ENCODE results near the gene TRAPPC5. TPM values are rescaled to one million over a fixed set of nuclear protein-coding genes. Genes with fewer than 3 reads are reported as not detected.

Gene TRAPPC5
- total RNA-seq, 1 donor from 2014 or later: 110 TPM

GRCh38 chr19:7734220-7735203 lies 53.9 kb downstream of the TRAPPC5 start:
- ChIA-PET CTCF (no interaction called here), POLR2A (interaction anchor here (0.6 kb wide), 1 partner anchor 28 kb away, joined by 3 read pairs; no protein-coding TSS in a partner anchor)
- peaks cover 22% of the 10 kb centered on the region for H3K4me1 Mint-ChIP-seq
- intact Hi-C loops (cut with micrococcal nuclease): no loop called here
- no peaks in the 10 kb centered on the region for H3K36me3 Mint-ChIP-seq (ENCODE audit: low read depth)
- TF ChIP-seq, protein P1, sequence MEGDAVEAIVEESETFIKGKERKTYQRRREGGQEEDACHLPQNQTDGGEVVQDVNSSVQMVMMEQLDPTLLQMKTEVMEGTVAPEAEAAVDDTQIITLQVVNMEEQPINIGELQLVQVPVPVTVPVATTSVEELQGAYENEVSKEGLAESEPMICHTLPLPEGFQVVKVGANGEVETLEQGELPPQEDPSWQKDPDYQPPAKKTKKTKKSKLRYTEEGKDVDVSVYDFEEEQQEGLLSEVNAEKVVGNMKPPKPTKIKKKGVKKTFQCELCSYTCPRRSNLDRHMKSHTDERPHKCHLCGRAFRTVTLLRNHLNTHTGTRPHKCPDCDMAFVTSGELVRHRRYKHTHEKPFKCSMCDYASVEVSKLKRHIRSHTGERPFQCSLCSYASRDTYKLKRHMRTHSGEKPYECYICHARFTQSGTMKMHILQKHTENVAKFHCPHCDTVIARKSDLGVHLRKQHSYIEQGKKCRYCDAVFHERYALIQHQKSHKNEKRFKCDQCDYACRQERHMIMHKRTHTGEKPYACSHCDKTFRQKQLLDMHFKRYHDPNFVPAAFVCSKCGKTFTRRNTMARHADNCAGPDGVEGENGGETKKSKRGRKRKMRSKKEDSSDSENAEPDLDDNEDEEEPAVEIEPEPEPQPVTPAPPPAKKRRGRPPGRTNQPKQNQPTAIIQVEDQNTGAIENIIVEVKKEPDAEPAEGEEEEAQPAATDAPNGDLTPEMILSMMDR (IDR thresholded peaks at IDR 0.05): no peak
- ATAC-seq (ENCODE audit: low read depth): no peak
- no peak overlapping the region for H3K27ac Mint-ChIP-seq
- H3K9me3 Mint-ChIP-seq: no peaks in the 10 kb centered on the region
- no peak for DNase-seq
- peaks cover 12% of the 10 kb centered on the region for H3K27me3 Mint-ChIP-seq
- H3K4me3 Mint-ChIP-seq: no peak overlapping the region

DNA sequence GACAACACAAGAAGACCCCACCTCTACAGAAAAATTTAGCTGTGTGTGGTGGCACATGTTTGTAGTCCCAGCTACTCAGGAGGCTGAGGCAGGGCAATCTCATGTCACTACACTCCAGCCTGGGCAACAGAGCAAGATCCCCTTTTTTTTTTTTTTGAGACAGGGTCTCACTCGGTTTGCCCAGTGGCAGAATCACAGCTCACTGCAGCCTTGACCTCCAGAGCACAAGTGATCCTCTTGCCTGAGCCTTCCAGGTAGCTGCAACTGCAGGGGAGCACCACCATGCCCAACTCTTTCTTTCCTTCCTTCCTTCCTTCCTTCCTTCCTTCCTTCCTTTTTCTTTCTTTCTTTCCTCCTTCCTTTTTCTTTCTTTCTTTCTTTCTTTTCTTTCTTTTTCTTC lies 55.5 kb downstream of the TRAPPC5 start:
- CTCF ChIA-PET: no interaction called here
- ATAC-seq (ENCODE audit: low read depth) (no peak), DNase-seq (no peak)
- H3K36me3 Mint-ChIP-seq (ENCODE audit: low read depth): no peaks in the 10 kb centered on the region
- H3K27ac Mint-ChIP-seq: no peak overlapping the region
- POLR2A ChIA-PET: no interaction called here
- intact Hi-C loops (cut with micrococcal nuclease): no loop called here
- TF ChIP-seq, protein P1 (IDR thresholded peaks at IDR 0.05): no peak
- H3K4me3 Mint-ChIP-seq: no peak overlapping the region
- H3K9me3 Mint-ChIP-seq: no peaks in the 10 kb centered on the region
- H3K27me3 Mint-ChIP-seq: peaks cover 12% of the 10 kb centered on the region
- H3K4me1 Mint-ChIP-seq: peaks cover 11% of the 10 kb centered on the region

DNA sequence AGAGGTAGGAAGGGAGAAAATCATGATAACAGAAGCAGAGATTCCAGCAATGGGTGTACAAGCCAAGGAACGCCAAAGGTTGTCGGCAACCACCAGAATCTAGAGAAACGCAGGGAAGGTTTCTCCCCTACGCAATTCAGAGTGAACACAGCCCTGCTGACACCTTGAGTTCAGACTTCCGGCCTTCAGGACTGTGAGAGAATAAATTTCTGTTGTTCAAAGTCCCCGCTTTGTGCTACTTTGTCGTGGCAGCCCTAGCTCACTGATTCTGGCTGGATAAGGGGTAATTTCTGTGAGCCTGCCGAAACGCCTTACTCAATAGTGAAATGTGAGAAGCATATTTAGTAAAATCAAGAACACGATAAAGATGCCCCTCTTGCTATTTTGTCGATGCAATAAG lies 56.6 kb downstream of the TRAPPC5 start:
- no peak overlapping the region for H3K27ac Mint-ChIP-seq
- H3K4me3 Mint-ChIP-seq: no peak overlapping the region
- no peak for ATAC-seq (ENCODE audit: low read depth)
- intact Hi-C loops (cut with micrococcal nuclease): no loop called here
- H3K27me3 Mint-ChIP-seq: peaks cover 12% of the 10 kb centered on the region
- DNase-seq: no peak
- no peaks in the 10 kb centered on the region for H3K9me3 Mint-ChIP-seq
- TF ChIP-seq, protein P1 (IDR thresholded peaks at IDR 0.05): no peak
- H3K36me3 Mint-ChIP-seq (ENCODE audit: low read depth): no peaks in the 10 kb centered on the region
- ChIA-PET POLR2A (interaction anchor here (0.7 kb wide), 3 partner anchors 40 to 130 kb away, joined by 3 to 13 read pairs (median 4); no protein-coding TSS in a partner anchor), CTCF (interaction anchor here (1.1 kb wide), 1 partner anchor 56 kb away, joined by 3 read pairs; the partner anchor contains the start of gene TRAPPC5)
- peaks cover 13% of the 10 kb centered on the region for H3K4me1 Mint-ChIP-seq

Other genes with a start within 250 kb of the TRAPPC5 start
- 0.61 and 1.0 TPM in 2 replicates for gene PEX11G, start 191.8 kb upstream of the TRAPPC5 start, total RNA-seq
- 13.5 and 16.9 TPM in 2 replicates for gene ZNF358, start 164.7 kb upstream of the TRAPPC5 start, total RNA-seq
- gene MCOLN1, start 158.2 kb upstream of the TRAPPC5 start, total RNA-seq: 13.4 and 13.7 TPM in 2 replicates
- 110 and 116 TPM in 2 replicates for gene PNPLA6, start 145.1 kb upstream of the TRAPPC5 start, total RNA-seq
- 0.64 and 0.80 TPM in 2 replicates for gene CAMSAP3, start 85.0 kb upstream of the TRAPPC5 start, total RNA-seq
- 47.4 and 51.8 TPM in 2 replicates for gene XAB2, start 51.3 kb upstream of the TRAPPC5 start, total RNA-seq
- 109 and 123 TPM in 2 replicates for gene PET100, start 51.0 kb upstream of the TRAPPC5 start, total RNA-seq
- gene PCP2, start 47.1 kb upstream of the TRAPPC5 start, total RNA-seq: 2.1 and 2.8 TPM in 2 replicates
- gene STXBP2, start 43.7 kb upstream of the TRAPPC5 start, total RNA-seq: 147 and 176 TPM in 2 replicates
- gene RETN, start 11.8 kb upstream of the TRAPPC5 start, total RNA-seq: not detected in 2 replicates
- gene MCEMP1, start 3.7 kb upstream of the TRAPPC5 start, total RNA-seq: not detected in 2 replicates
- gene FCER2, start 21.3 kb downstream of the TRAPPC5 start, total RNA-seq: 191 and 193 TPM in 2 replicates
- gene CLEC4G, start 51.3 kb downstream of the TRAPPC5 start, total RNA-seq: 0.55 and 0.78 TPM in 2 replicates
- gene CD209, start 66.7 kb downstream of the TRAPPC5 start, total RNA-seq: 0.11 and 0.24 TPM in 2 replicates
- 1.3 and 2.0 TPM in 2 replicates for gene CLEC4M, start 82.4 kb downstream of the TRAPPC5 start, total RNA-seq
- 9.2 and 12.8 TPM in 2 replicates for gene EVI5L, start 149.4 kb downstream of the TRAPPC5 start, total RNA-seq
- not detected in 2 replicates for gene PRR36, start 193.6 kb downstream of the TRAPPC5 start, total RNA-seq
- gene LRRC8E, start 207.7 kb downstream of the TRAPPC5 start, total RNA-seq: not detected in 2 replicates
- gene MAP2K7, start 223.0 kb downstream of the TRAPPC5 start, total RNA-seq: 46.3 and 52.8 TPM in 2 replicates
- gene TGFBR3L, start 234.0 kb downstream of the TRAPPC5 start, total RNA-seq: not detected in 2 replicates
- 14.4 and 15.3 TPM in 2 replicates for gene SNAPC2, start 239.5 kb downstream of the TRAPPC5 start, total RNA-seq
- not detected in 2 replicates for gene CTXN1, start 245.3 kb downstream of the TRAPPC5 start, total RNA-seq